Dedifferentiated amniotic fluid mesenchymal stem cell (primary cell): ENCODE data around the gene RTF2.
"Not testable (repeated sequence)": the region's sequence is repeated elsewhere in the genome, so short reads cannot be mapped to it uniquely, and the experiment has no call there.

Experiments
- DNase-seq: peaks from one replicate; pipeline ENCODE4 v3.0.0-alpha.2; 2016; ENCODE audit errors: extremely low spot score

RTF2 gene

GRCh38 chr20:56488566-56488965 is 20.1 kb downstream of the RTF2 start:
- DNase-seq = no peak

GRCh38 chr20:56501116-56501515 is 32.7 kb downstream of the RTF2 start:
- DNase-seq = no peak

- no peak for DNase-seq
These were observed 35.5 kb downstream of the RTF2 start for GRCh38 chr20:56503916-56504315.

GRCh38 chr20:56504373-56505005 is 36.1 kb downstream of the RTF2 start:
- no peak for DNase-seq

- no peak for DNase-seq
These were observed 37.7 kb downstream of the RTF2 start for GRCh38 chr20:56506103-56506502.

GRCh38 chr20:56511926-56512325 is 43.5 kb downstream of the RTF2 start:
- DNase-seq = no peak

GRCh38 chr20:56513161-56514150 is 45.0 kb downstream of the RTF2 start:
- no peak for DNase-seq

- DNase-seq = no peak
These were observed 48.2 kb downstream of the RTF2 start for GRCh38 chr20:56516631-56517030.

- no peak for DNase-seq
These were observed 48.8 kb downstream of the RTF2 start for GRCh38 chr20:56517211-56517610.

GRCh38 chr20:56517641-56518040 is 49.2 kb downstream of the RTF2 start:
- DNase-seq = no peak

- DNase-seq = no peak
These were observed 49.7 kb downstream of the RTF2 start for GRCh38 chr20:56518126-56518525.

- DNase-seq = no peak
These were observed 50.4 kb downstream of the RTF2 start for GRCh38 chr20:56518721-56519398.

- no peak for DNase-seq
These were observed 51.1 kb downstream of the RTF2 start for GRCh38 chr20:56519551-56519950.

- no peak for DNase-seq
These were observed 51.8 kb downstream of the RTF2 start for GRCh38 chr20:56520180-56520579.

- not testable (repeated sequence) for DNase-seq
These were observed 52.4 kb downstream of the RTF2 start for GRCh38 chr20:56520746-56521354.

GRCh38 chr20:56522311-56522710 is 53.9 kb downstream of the RTF2 start:
- DNase-seq = no peak

- DNase-seq = not testable (repeated sequence)
These were observed 56.0 kb downstream of the RTF2 start, which contains the start of gene FAM209A for GRCh38 chr20:56524444-56524843. FAM209A (plus strand) TSS chr20:56524744; CDS start chr20:56524809, 65 bp downstream.

- no peak for DNase-seq
These were observed 59.1 kb downstream of the RTF2 start for GRCh38 chr20:56527521-56527920.

- DNase-seq = not testable (repeated sequence)
These were observed 64.5 kb downstream of the RTF2 start, which contains the start of gene FAM209B for GRCh38 chr20:56532946-56533345. FAM209B (plus strand) TSS chr20:56533246; CDS start chr20:56533342, 96 bp downstream.

GRCh38 chr20:56537997-56538396 is 69.6 kb downstream of the RTF2 start:
- no peak for DNase-seq

GRCh38 chr20:56540415-56540814 is 72.0 kb downstream of the RTF2 start:
- DNase-seq = no peak
